ENCODE measurements around the gene ANGPT4. TPM values are rescaled to one million over a fixed set of nuclear protein-coding genes. Genes with fewer than 3 reads are reported as not detected.
"Not testable (repeated sequence)": the region's sequence is repeated elsewhere in the genome, so short reads cannot be mapped to it uniquely, and the experiment has no call there.

The ANGPT4 gene
- total and polyA plus RNA-seq, 9 of the 15 experiments (the other 6 are each of a cell fraction or from before 2014, with no cell fraction given): not detected

GRCh38 chr20:827981-828380, 88.2 kb downstream of the ANGPT4 start:
- POLR2A ChIA-PET: interaction anchor here (0.7 kb wide), 1 partner anchor 95 kb away, joined by 3 read pairs; no protein-coding TSS in a partner anchor
- H3K4me3 ChIP-seq; FAIRE-seq; H3K36me3 ChIP-seq (ENCODE audit: control insufficient read depth, insufficient read depth, low read length); H3K79me2 ChIP-seq (ENCODE audit: control insufficient read depth, insufficient read depth, low read length); ATAC-seq; H3K9me1 ChIP-seq (ENCODE audit: control insufficient read depth, insufficient read depth, low read length); H2AFZ ChIP-seq (ENCODE audit: low read depth, low read length); H3K9me3 ChIP-seq (replicated peaks; ENCODE audit: control insufficient read depth, insufficient read depth, low read depth, low read length); H3K9ac ChIP-seq (ENCODE audit: insufficient read depth in 1 of 2, low read depth in 2 of 2, low read length in 2 of 2); in situ Hi-C loops (cut with MboI); BruUV-seq (replicated peaks); H4K20me1 ChIP-seq (replicated peaks; ENCODE audit: control insufficient read depth, insufficient read depth, low read length); DNase-seq (ENCODE audit: extremely low read depth in 1 of 4, low spot score in 3 of 4); H3K4me2 ChIP-seq (ENCODE audit: insufficient read depth, low read length); intact Hi-C loops (cut with micrococcal nuclease); H3K27me3 ChIP-seq (ENCODE audit: control insufficient read depth in 2 of 2, insufficient read depth in 2 of 2, low read length in 2 of 2); CTCF ChIA-PET (ENCODE audit: low intra/inter-chr PET ratio); H3K27ac ChIP-seq (ENCODE audit: extremely low read depth, low read depth, low read length): not testable (repeated sequence)
- WGBS (ENCODE audit: insufficient coverage, low coverage, missing lambda C conversion rate): 79% methylated on average over 7 of the region's 8 CpGs
- TF ChIP-seq ZNF384 (IDR thresholded peaks at IDR 0.05; ENCODE audit: low read depth, low read length): peak; percentile 21; the same call in 1 of the 2 replicates
- H3K4me1 ChIP-seq (replicated peaks in 1 of 2; ENCODE audit: control insufficient read depth in 2 of 2, insufficient read depth in 2 of 2, low read length in 2 of 2): peaks cover 27 to 33% of the 10 kb centered on the region in 2 experiments

GRCh38 chr20:826695-827323, 89.3 kb downstream of the ANGPT4 start:
- Histone ChIP-seq H3K27ac (ENCODE audit: extremely low read depth, low read depth, low read length) (no peak overlapping the region), H3K9me1 (ENCODE audit: control insufficient read depth, insufficient read depth, low read length) (no peaks in the 10 kb centered on the region), H3K9ac (ENCODE audit: insufficient read depth in 1 of 2, low read depth in 2 of 2, low read length in 2 of 2) (no peak overlapping the region), H3K27me3 (ENCODE audit: control insufficient read depth in 2 of 2, insufficient read depth in 2 of 2, low read length in 2 of 2) (no peaks in the 10 kb centered on the region), H3K4me3 (no peak overlapping the region), H3K4me2 (ENCODE audit: insufficient read depth, low read length) (no peak overlapping the region), H3K9me3 (replicated peaks; ENCODE audit: control insufficient read depth, insufficient read depth, low read depth, low read length) (peaks cover 9% of the 10 kb centered on the region), H4K20me1 (replicated peaks; ENCODE audit: control insufficient read depth, insufficient read depth, low read length) (no peaks in the 10 kb centered on the region), H3K79me2 (ENCODE audit: control insufficient read depth, insufficient read depth, low read length) (no peaks in the 10 kb centered on the region), H3K36me3 (ENCODE audit: control insufficient read depth, insufficient read depth, low read length) (no peaks in the 10 kb centered on the region), H3K4me1 (replicated peaks in 1 of 2; ENCODE audit: control insufficient read depth in 2 of 2, insufficient read depth in 2 of 2, low read length in 2 of 2) (peaks cover 32 to 40% of the 10 kb centered on the region in 2 experiments), H2AFZ (ENCODE audit: low read depth, low read length) (no peak overlapping the region)
- in situ Hi-C loops (cut with MboI): no loop called here
- FAIRE-seq (no peak), DNase-seq (ENCODE audit: extremely low read depth in 1 of 4, low spot score in 3 of 4) (no peak), ATAC-seq (no peak)
- 97% methylated on average over 7 of the region's 7 CpGs for WGBS (ENCODE audit: insufficient coverage, low coverage, missing lambda C conversion rate)
- intact Hi-C loops (cut with micrococcal nuclease): no loop called here
- POLR2A ChIA-PET: interaction anchor here (0.6 to 0.8 kb wide), 3 partner anchors 11 to 731 kb away, joined by 3 read pairs; partner anchors contain the start of gene SIRPD
- no TSS peak for BruUV-seq (replicated peaks)
- TF ChIP-seq KAT2B (IDR thresholded peaks at IDR 0.05; ENCODE audit: low read depth, low read length) (no peak), CBX3 (IDR thresholded peaks at IDR 0.05; ENCODE audit: borderline replicate concordance in 1 of 2, low read length in 2 of 2) (peak in 1 of 2 experiments; percentile 52; a peak in 1 of 3 replicates)
- CTCF ChIA-PET (ENCODE audit: low intra/inter-chr PET ratio): no interaction called here

Measured in K562 (cell line).